Fibroblast of lung (primary cell): ENCODE data around the gene DDX39B.

Source experiments
- EZH2 ChIP-seq: IDR thresholded peaks from 2 replicates; pipeline ENCODE4 v1.5.1; 2012; ENCODE audit warnings: low read length, control low read depth, mild to moderate bottlenecking; ENCODE audit errors: missing control alignments
- TF ChIP-seq, protein P1 (sequence below), 2 donors: IDR thresholded peaks in 1 of 2; conservative IDR thresholded peaks in 1 of 2; 1 replicate in 1 of 2; 2 replicates in 1 of 2; pipeline ENCODE4 v1.5.1; 2011 to 2012; ENCODE audit warnings: low read length in 2 of 2, control low read depth in 1 of 2, inconsistent platforms in 1 of 2, low read depth in 1 of 2, mild to moderate bottlenecking in 1 of 2

DNA sequence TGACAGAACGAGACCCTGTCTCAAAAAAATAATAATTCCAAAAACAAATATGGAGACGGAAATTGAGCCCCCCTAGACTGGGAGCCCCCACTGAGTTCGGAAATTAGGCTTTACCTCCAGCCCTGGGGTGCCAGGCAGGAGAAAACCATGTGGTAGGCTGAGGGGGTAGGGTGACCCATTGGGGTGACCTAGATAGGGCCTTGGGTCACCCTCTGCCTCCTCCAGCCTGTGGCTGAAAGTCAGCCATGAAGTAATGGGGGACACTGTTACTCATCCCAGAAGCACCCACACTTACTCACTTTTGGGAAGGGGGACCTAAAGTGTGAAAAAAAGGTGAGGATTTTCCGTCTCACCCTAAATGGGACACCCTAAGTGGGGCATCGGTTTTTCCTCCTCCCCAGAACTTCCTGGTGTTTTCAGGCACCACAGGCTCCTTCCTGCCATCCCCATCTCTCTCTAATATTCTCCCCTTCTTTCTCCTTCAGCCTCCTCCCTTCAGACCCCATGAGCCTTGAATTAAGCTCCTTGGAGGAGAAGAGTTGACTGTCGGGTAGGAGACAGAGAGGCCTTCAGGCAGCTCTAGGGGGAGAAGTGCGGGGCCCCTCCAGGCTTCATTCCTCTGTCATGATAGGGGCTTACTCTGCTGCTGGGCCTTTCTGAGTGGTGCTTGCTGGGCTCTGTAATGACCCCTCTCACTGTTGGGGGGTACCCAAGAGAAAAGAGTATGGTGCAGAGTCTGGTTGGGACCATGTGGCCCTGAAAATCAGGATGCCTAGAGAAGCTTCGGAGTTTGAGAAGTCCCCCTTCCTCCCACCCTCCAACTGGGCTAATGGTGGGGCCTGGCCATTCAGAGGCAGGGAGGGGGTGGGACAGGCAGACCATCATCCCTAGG, 38.0 kb upstream of the DDX39B start:
- TF ChIP-seq, protein P1, sequence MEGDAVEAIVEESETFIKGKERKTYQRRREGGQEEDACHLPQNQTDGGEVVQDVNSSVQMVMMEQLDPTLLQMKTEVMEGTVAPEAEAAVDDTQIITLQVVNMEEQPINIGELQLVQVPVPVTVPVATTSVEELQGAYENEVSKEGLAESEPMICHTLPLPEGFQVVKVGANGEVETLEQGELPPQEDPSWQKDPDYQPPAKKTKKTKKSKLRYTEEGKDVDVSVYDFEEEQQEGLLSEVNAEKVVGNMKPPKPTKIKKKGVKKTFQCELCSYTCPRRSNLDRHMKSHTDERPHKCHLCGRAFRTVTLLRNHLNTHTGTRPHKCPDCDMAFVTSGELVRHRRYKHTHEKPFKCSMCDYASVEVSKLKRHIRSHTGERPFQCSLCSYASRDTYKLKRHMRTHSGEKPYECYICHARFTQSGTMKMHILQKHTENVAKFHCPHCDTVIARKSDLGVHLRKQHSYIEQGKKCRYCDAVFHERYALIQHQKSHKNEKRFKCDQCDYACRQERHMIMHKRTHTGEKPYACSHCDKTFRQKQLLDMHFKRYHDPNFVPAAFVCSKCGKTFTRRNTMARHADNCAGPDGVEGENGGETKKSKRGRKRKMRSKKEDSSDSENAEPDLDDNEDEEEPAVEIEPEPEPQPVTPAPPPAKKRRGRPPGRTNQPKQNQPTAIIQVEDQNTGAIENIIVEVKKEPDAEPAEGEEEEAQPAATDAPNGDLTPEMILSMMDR (conservative IDR thresholded peaks at IDR 0.05 in 1 of 2, IDR thresholded peaks at IDR 0.05 in 1 of 2; ENCODE audit: low read depth in 1 of 2, low read length in 2 of 2), result no peak
- TF ChIP-seq EZH2, result no peak
